Activated T-cell treated with anti-CD3 and anti-CD28 coated beads, Interleukin-2, amount 50 U/mL, for 24 hours (primary cell): ENCODE measurements around the gene CCAR1.
"Not testable (repeated sequence)": the region's sequence is repeated elsewhere in the genome, so short reads cannot be mapped to it uniquely, and the experiment has no call there.

Experiments used
- DNase-seq: peaks from one replicate; pipeline ENCODE4 v3.0.0-alpha.2; 2020
- H3K27ac Mint-ChIP-seq: 2 replicates; pipeline ENCODE4 v1.8.0; 2020; ENCODE audit warnings: mild to moderate bottlenecking, mixed read lengths
- H3K27me3 Mint-ChIP-seq: 2 replicates; pipeline ENCODE4 v1.8.0; 2020; ENCODE audit warnings: mixed read lengths
- H3K36me3 Mint-ChIP-seq: 2 replicates; pipeline ENCODE4 v1.8.0; 2020; ENCODE audit warnings: low read depth, mixed read lengths
- H3K4me1 Mint-ChIP-seq: 2 replicates; pipeline ENCODE4 v1.8.0; 2020; ENCODE audit warnings: low read depth, mixed read lengths
- H3K4me3 Mint-ChIP-seq: 2 replicates; pipeline ENCODE4 v1.8.0; 2020; ENCODE audit warnings: mild to moderate bottlenecking, moderate library complexity, mixed read lengths
- H3K9me3 Mint-ChIP-seq: 2 replicates; pipeline ENCODE4 v1.8.0; 2020; ENCODE audit warnings: mixed read lengths

The CCAR1 gene

DNA sequence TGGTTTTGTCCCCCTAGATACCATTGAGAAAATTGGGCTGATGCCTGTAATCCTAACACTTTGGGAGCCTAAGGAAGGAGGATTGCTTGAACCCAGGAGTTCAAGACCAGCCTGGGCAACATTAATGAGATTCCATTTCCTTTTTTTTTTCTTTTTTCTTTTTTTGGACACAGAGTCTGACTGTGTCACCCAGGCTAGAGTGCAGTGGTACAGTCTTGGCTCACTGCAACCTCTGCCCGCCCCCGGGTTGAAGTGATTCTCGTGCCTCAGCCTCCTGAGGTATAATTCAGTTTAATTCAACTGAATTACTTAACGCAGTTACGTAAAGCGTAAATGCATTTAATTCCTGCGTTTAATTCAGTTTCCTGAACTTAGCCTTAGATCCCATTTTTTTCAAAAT is 13.3 kb downstream of the CCAR1 start:
- Mint-ChIP-seq H3K27ac (peak overlapping the region; percentile 7), H3K9me3 (no peaks in the 10 kb centered on the region), H3K36me3 (peaks cover 87% of the 10 kb centered on the region)

DNA sequence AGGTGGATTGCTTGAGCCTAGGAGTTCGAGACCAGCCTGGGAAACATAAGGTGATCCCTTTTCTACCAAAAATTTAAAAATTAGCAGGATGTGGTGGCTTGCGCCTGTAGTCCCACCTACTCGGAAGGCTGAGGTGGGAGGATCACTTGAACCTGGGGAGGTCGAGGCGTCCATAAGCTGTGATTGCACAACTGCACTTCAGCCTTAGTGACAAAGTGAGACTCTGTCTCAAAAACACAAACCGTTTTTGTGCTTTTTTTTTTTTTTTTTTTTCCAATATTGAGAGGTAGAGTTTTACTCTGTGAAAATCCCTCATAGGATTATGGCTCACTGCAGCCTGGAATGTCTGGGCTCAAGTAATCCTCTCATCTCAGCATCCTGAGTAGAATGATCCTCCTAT is 14.1 kb downstream of the CCAR1 start:
- Mint-ChIP-seq H3K27ac (peak overlapping the region; percentile 63), H3K27me3 (no peaks in the 10 kb centered on the region), H3K4me1 (peaks cover 14% of the 10 kb centered on the region), H3K36me3 (peaks cover 88% of the 10 kb centered on the region), H3K9me3 (no peaks in the 10 kb centered on the region), H3K4me3 (no peak overlapping the region)
- no peak for DNase-seq

More for the DNA sequence above, 13.3 kb downstream of the CCAR1 start:
- DNase-seq, result no peak
- H3K4me1 Mint-ChIP-seq, result peaks cover 10% of the 10 kb centered on the region
- H3K27me3 Mint-ChIP-seq, result no peaks in the 10 kb centered on the region
- H3K4me3 Mint-ChIP-seq, result no peak overlapping the region

DNA sequence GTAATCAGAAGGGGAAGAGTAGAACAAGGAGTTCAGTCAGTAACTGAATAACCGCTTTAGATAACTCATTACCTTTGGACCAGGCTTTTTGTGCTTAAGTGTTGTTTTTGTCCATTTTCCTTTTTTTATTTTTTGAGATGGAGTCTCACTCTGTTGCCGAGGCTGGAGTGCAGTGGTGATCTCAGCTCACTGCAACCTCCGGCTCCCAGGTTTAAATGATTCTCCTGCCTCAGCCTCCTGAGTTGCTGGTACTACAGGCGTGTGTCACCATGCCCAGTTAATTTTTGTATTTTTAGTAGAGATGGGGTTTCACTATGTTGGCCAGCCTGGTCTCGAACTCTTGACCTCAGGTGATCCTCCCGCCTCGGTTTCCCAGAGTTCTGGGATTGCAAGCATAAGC is 14.7 kb downstream of the CCAR1 start:
- Mint-ChIP-seq H3K4me1 (peaks cover 14% of the 10 kb centered on the region), H3K27ac (peak overlapping the region; percentile 63), H3K36me3 (peaks cover 85% of the 10 kb centered on the region)
- H3K4me3 Mint-ChIP-seq, H3K27me3 Mint-ChIP-seq, DNase-seq, H3K9me3 Mint-ChIP-seq: not testable (repeated sequence)

DNA sequence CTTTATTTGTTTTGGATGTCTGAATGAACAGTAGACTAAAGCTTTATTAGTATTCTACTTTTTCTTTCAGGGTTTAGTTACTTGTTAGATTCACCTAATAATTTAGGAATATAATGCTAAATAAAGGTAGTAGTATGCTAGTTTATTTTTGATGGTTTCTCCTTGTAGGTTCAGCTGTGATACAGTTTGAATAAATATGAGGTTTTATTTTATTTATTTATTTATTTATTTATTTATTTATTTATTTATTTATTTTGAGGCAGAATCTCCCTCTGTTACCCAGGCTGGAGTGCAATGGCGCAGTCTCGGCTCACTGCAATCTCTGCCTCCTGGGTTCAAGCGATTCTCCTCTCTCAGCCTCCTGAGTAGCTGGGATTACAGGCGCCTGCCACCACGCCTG is 19.6 kb downstream of the CCAR1 start:
- not testable (repeated sequence) for H3K9me3 Mint-ChIP-seq

DNA sequence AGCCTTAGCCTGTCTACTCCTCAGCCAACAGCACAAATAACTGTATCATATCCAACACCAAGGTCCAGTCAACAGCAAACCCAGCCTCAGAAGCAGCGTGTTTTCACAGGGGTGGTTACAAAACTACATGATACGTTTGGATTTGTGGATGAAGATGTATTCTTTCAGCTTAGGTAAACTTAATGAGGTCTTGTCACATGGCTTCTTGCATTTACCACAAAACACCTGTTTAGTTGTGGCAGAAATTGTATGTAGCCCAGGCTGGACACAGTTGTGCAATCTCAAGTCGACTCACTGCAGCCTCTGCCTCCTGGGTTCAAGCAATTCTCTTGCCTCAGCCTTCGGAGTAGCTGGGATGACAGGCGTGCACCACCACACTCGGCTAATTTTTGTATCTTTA is 21.4 kb downstream of the CCAR1 start:
- H3K27me3 Mint-ChIP-seq, result no peaks in the 10 kb centered on the region
- no peak overlapping the region for H3K27ac Mint-ChIP-seq
- DNase-seq, result no peak
- H3K4me1 Mint-ChIP-seq, result peaks cover 6% of the 10 kb centered on the region
- no peaks in the 10 kb centered on the region for H3K9me3 Mint-ChIP-seq
- H3K4me3 Mint-ChIP-seq, result no peak overlapping the region
- peaks cover 83% of the 10 kb centered on the region for H3K36me3 Mint-ChIP-seq

More for the DNA sequence above, 19.6 kb downstream of the CCAR1 start:
- not testable (repeated sequence) for H3K4me3 Mint-ChIP-seq, DNase-seq, H3K27me3 Mint-ChIP-seq, H3K27ac Mint-ChIP-seq, H3K4me1 Mint-ChIP-seq
- peaks cover 89% of the 10 kb centered on the region for H3K36me3 Mint-ChIP-seq

DNA sequence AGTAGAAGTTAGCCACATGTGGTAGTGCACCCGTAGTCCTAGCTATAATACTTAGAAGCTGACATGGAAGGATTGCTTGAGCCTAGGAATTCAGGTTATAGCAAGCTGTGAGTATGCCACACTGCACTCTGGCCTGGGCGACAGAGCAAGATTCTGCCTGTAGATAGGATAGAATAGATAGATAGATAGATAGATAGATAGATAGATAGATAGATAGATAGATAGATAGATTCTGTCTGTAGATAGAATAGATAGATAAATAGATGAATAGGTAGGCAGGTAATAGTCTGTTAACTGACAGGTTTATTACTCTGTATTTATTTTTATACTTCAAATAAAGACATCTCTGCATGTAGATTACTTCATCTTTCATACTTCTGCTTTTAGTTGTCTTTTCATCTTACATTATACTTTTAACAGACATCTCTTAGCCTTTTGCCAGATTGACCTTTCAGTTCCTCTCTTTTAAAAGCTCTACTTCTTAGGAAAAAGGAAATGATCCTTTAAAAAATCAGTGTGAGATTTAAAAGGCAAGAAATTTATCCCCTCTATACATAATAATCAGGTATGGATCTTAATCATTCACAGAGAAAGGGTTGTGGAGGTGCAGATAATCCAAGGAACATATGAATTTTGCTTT is 31.8 kb downstream of the CCAR1 start:
- H3K27ac Mint-ChIP-seq, result peak overlapping the region; percentile 5

DNA sequence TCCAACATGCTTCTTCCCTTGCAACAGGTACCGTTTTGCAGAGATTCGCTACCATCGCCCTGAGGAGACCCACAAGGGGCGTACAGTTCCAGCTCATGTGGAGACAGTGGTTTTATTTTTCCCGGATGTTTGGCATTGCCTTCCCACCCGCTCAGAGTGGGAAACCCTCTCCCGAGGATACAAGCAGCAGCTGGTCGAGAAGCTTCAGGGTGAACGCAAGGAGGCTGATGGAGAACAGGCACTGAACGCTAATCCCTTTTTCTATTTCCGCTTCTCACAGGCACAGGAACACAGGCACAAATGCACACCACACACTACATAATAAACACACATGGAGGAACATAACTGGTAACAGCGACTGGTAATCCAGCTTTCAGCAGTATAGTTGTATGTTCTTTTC is 35.2 kb downstream of the CCAR1 start:
- no peak overlapping the region for H3K4me3 Mint-ChIP-seq
- no peaks in the 10 kb centered on the region for H3K27me3 Mint-ChIP-seq
- peaks cover 88% of the 10 kb centered on the region for H3K36me3 Mint-ChIP-seq
- no peak overlapping the region for H3K27ac Mint-ChIP-seq
- no peak for DNase-seq
- H3K4me1 Mint-ChIP-seq, result no peaks in the 10 kb centered on the region
- no peaks in the 10 kb centered on the region for H3K9me3 Mint-ChIP-seq

More for the DNA sequence above, 31.8 kb downstream of the CCAR1 start:
- Mint-ChIP-seq H3K4me3 (no peak overlapping the region), H3K9me3 (no peaks in the 10 kb centered on the region), H3K27me3 (no peaks in the 10 kb centered on the region), H3K36me3 (peaks cover 92% of the 10 kb centered on the region), H3K4me1 (no peaks in the 10 kb centered on the region)
- no peak for DNase-seq

DNA sequence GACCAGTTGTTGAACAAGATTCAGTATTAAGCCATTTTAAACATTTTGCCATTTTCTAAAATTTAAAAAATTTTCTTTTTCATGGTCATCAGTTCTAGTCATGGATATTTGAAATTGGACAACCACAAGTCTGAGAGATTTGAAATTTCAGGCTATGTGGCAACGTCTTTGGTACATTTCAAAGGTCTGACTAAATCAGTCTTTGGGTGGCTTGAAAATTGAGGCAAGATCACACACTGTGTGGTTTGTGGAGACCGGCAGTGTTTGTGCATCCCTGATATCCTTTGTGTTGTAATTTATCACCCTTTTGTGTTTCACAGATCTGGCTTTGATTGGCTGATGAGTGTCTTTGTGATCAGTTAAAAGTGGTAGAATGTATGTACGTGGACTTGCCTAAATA is 35.7 kb downstream of the CCAR1 start:
- DNase-seq, result no peak
- H3K36me3 Mint-ChIP-seq, result peaks cover 89% of the 10 kb centered on the region
- H3K4me3 Mint-ChIP-seq, result no peak overlapping the region
- no peaks in the 10 kb centered on the region for H3K4me1 Mint-ChIP-seq
- no peaks in the 10 kb centered on the region for H3K9me3 Mint-ChIP-seq
- no peak overlapping the region for H3K27ac Mint-ChIP-seq
- H3K27me3 Mint-ChIP-seq, result no peaks in the 10 kb centered on the region

DNA sequence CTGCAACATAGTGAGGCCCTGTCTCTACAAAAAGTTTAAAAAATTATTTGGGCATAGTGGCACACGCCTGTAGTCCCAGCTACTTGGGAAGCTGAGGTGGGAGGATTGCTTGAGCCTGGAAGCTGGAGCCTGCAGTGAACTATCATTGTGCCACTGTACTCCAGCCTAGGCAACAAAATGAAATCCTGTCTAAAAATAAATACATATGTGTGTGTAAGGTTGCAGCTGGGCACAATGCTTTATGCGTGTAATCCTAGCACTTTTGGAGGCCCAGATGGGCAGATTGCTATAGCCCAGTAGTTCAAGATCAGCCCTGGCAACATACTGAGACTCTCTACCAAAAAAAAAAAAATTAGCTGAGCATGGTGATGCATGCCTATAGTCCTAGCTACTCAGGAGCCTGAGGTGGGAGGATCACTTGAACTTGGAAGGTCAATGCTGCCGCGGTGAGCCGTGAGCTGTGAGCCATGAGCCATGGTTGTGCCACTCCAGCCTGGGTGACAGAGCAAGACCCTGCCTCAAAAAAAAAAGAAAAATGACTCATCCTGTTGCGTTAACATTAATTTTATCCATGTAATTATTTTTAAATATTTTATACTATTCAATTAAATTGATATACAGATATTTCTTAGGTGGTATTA is 38.3 kb downstream of the CCAR1 start:
- peaks cover 81% of the 10 kb centered on the region for H3K36me3 Mint-ChIP-seq

DNA sequence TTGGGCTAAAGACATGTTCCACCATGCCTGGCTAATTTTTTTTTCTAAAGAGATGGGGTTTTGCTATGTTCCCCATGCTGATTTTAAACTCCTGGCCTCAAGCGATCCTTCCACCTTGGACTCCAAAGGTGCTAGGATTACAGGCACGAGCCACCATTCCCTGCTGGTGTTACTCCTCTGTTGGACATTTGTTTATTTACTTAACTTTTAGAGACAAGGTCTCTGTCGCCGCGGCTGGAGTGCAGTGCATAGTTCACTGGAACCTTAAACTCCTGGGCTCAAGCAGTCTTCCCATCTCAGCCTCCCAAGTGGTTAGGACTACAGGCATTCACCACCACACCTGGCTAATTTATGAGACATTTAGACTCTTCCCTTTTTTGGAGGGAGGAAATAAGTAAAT is 38.9 kb downstream of the CCAR1 start:
- Mint-ChIP-seq H3K4me3 (no peak overlapping the region), H3K4me1 (peaks cover 7% of the 10 kb centered on the region), H3K27me3 (no peaks in the 10 kb centered on the region), H3K36me3 (peaks cover 81% of the 10 kb centered on the region), H3K9me3 (no peaks in the 10 kb centered on the region), H3K27ac (no peak overlapping the region)
- no peak for DNase-seq

More for the DNA sequence above, 38.3 kb downstream of the CCAR1 start:
- Mint-ChIP-seq H3K4me3 (no peak overlapping the region), H3K27me3 (no peaks in the 10 kb centered on the region), H3K9me3 (no peaks in the 10 kb centered on the region), H3K4me1 (peaks cover 3% of the 10 kb centered on the region), H3K27ac (no peak overlapping the region)
- no peak for DNase-seq

DNA sequence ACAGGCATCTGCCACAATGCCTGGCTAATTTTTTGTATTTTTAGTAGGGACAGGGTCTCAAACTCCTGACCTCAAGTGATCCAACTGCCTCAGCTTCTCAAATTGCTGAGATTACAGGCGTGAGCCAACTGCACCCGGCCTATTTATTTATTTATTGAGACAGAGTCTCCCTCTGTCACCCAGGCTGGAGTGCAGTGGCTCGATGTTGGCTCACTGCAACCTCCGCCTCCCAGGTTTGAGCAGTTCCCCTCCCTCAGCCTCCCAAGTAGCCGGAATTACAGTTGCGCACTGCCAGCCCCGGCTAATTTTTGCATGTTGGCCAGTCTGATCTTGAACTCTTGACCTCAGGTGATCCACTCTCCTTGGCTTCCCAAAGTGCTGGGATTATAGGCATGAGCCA is 46.4 kb downstream of the CCAR1 start:
- H3K9me3 Mint-ChIP-seq, H3K4me3 Mint-ChIP-seq, H3K27ac Mint-ChIP-seq, DNase-seq, H3K4me1 Mint-ChIP-seq, H3K27me3 Mint-ChIP-seq: not testable (repeated sequence)
- peaks cover 81% of the 10 kb centered on the region for H3K36me3 Mint-ChIP-seq

DNA sequence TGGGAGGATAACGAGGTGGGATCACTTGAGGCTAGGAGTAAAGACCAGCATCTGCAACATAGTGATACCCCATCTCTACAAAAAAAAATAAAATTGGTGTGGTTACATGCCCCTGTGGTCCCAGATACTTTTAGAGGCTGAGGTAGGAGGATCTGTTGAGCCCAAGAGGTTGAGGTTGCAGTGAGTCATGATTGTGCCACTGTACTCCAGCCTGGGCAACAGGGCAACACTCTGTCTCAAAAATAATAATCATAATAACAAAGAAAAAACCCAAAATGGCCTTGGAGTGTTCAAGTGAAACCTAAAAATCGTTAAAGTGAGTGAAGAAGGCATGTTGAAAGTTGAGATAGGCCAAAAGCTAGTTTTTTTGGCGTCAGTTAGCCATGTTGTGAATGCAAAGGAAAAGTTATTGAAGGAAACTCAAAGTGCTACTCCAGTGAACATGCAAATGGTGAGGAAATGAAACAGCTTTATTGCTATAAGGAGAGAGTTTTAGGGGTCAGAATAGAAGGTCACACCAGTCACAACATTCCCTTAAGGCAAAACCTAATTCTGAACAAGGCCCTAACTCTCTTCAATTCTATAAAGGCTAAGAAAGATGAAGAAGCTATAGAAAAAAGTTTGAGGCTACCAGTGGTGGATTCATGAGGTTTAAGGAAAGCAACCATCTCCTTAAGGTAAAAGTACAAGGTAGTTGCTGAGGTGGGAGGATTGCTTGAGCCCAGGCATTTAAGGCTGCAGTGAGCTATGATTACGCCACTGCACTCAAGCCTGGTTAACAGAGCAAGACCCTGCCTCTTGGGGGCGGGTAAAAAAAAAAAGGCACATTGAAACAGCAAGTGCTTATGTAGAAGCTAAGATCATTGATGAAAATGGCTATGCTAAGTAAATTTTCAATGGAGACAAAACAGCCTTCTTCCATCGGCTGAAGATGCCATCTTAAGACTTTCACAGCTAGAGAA is 60.9 kb downstream of the CCAR1 start:
- H3K36me3 Mint-ChIP-seq, result peaks cover 94% of the 10 kb centered on the region
- no peak for DNase-seq
- no peaks in the 10 kb centered on the region for H3K9me3 Mint-ChIP-seq
- H3K27ac Mint-ChIP-seq, result peak overlapping the region; percentile 22
- H3K27me3 Mint-ChIP-seq, result no peaks in the 10 kb centered on the region
- no peaks in the 10 kb centered on the region for H3K4me1 Mint-ChIP-seq
- no peak overlapping the region for H3K4me3 Mint-ChIP-seq

DNA sequence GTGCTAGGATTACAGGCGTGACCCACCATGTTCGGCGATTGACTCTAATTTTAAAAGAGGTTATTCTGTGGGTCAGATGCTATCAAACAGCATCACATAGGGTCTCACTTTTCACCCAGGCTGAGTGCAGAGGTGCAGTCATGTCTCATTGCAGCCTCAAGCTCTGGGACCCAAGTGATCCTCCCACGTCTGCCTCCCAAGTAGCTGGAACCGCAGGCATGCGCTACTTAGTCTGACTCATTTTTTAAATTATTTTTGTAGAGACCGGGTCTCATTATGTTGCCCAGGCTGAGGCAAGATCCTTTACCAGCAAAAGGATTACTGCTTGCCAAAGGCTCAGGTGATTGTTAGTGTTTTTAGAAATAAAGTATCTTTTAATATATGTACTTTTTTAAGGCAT is 63.4 kb downstream of the CCAR1 start:
- Mint-ChIP-seq H3K4me1 (no peaks in the 10 kb centered on the region), H3K36me3 (peaks cover 89% of the 10 kb centered on the region), H3K4me3 (no peak overlapping the region), H3K9me3 (no peaks in the 10 kb centered on the region), H3K27me3 (no peaks in the 10 kb centered on the region), H3K27ac (no peak overlapping the region)
- DNase-seq, result no peak

DNA sequence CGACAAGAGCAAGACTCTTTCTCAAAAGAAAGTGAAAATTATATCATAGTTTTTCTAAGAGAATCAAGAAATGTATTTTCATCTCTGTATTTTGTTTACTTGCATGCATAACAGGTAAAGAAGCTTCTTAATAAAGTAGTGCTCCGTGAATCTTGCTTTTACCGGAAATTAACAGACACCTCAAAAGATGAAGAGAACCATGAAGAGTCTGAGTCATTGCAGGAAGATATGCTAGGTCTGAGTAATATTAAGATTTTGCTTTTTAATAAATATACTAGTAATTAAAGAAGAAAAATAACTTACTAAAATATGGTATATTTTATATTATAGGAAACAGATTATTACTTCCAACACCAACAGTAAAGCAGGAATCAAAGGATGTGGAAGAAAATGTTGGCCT is 66.8 kb downstream of the CCAR1 start:
- Mint-ChIP-seq H3K27me3 (no peaks in the 10 kb centered on the region), H3K4me1 (no peaks in the 10 kb centered on the region), H3K9me3 (no peaks in the 10 kb centered on the region), H3K36me3 (peaks cover 85% of the 10 kb centered on the region), H3K4me3 (no peak overlapping the region), H3K27ac (peak overlapping the region; percentile 63)
- DNase-seq, result no peak

DNA sequence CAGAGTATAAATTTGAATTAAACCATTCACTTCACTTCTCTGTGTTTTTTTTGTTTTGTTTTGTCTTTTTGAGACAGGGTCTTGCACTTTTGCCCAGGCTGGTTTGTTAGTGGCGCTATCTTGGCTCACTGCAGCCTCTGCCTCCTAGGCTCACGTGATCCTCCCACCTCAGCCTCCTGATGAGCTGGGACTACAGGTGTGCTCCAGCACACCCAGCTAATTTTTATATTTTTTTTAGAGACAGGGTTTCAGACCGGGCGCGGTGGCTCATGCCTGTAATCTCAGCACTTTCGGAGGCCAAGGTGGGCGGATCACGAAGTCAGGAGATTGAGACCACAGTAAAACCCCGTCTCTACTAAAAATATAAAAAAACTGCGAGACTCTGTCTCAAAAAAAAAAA is 69.4 kb downstream of the CCAR1 start:
- no peak for DNase-seq
- Mint-ChIP-seq H3K9me3 (no peaks in the 10 kb centered on the region), H3K27ac (no peak overlapping the region), H3K27me3 (no peaks in the 10 kb centered on the region), H3K36me3 (peaks cover 87% of the 10 kb centered on the region), H3K4me3 (no peak overlapping the region), H3K4me1 (no peaks in the 10 kb centered on the region)
